Osteoblast (primary cell): ENCODE results near the gene MPIG6B. TPM values are rescaled to one million over a fixed set of nuclear protein-coding genes. Genes with fewer than 3 reads are reported as not detected.

ENCODE experiments used
- DNase-seq: peaks from one replicate; pipeline ENCODE4 v3.0.0; 2011; ENCODE audit warnings: low spot score, mixed read lengths; ENCODE audit not compliant: insufficient read length; ENCODE audit errors: missing footprints
- H2AFZ ChIP-seq: 2 replicates; pipeline ENCODE4 v1.6.0; 2011; ENCODE audit warnings: mild to moderate bottlenecking, low read length
- H3K27ac ChIP-seq: 2 replicates; pipeline ENCODE4 v1.5.1; 2011; ENCODE audit warnings: mild to moderate bottlenecking, low read depth, low read length, moderate library complexity
- H3K27me3 ChIP-seq: 2 replicates; pipeline ENCODE4 v1.6.0; 2012; ENCODE audit warnings: mild to moderate bottlenecking, control low read depth, inconsistent platforms, low read length, moderate library complexity; ENCODE audit not compliant: insufficient read depth
- H3K36me3 ChIP-seq: 2 replicates; pipeline ENCODE4 v1.5.1; 2011; ENCODE audit warnings: mild to moderate bottlenecking, low read length, control low read depth, moderate library complexity; ENCODE audit not compliant: insufficient read depth
- H3K4me1 ChIP-seq: 2 replicates; pipeline ENCODE4 v1.5.1; 2011; ENCODE audit warnings: mild to moderate bottlenecking, low read length, control low read depth, moderate library complexity; ENCODE audit not compliant: insufficient read depth
- H3K4me2 ChIP-seq: 2 replicates; pipeline ENCODE4 v1.6.0; 2011; ENCODE audit warnings: mild to moderate bottlenecking, low read length; ENCODE audit not compliant: insufficient read depth
- H3K4me3 ChIP-seq: fragments of 200-600 bp; sonication (generic); 3 replicates; pipeline ENCODE4 v1.5.1; 2012; ENCODE audit warnings: mild to moderate bottlenecking, low read length, inconsistent platforms; ENCODE audit not compliant: insufficient read depth
- H3K79me2 ChIP-seq: 2 replicates; pipeline ENCODE4 v1.6.0; 2012; ENCODE audit warnings: mild to moderate bottlenecking, low read length, control low read depth, inconsistent platforms; ENCODE audit not compliant: insufficient read depth
- H3K9me3 ChIP-seq: 2 replicates; pipeline ENCODE4 v1.5.1; 2011; ENCODE audit warnings: low read depth, low read length, control low read depth
- H4K20me1 ChIP-seq: 2 replicates; pipeline ENCODE4 v1.6.0; 2012; ENCODE audit warnings: mild to moderate bottlenecking, low read length, control low read depth; ENCODE audit not compliant: insufficient read depth
- total RNA-seq: library from RNA; depleted of rRNA; stranded (reverse); fragments of >200 nt; gene quantifications from 2 replicates; pipeline ENCODE4 v1.2.3, GENCODE V29; 2012
- TF ChIP-seq, protein P1 (sequence below): IDR thresholded peaks from 2 replicates; pipeline ENCODE4 v1.5.1; 2011; ENCODE audit warnings: mild to moderate bottlenecking, low read depth, low read length, moderate library complexity; ENCODE audit errors: extremely low read depth

MPIG6B gene
- total RNA-seq, 1 donor = not detected

DNA sequence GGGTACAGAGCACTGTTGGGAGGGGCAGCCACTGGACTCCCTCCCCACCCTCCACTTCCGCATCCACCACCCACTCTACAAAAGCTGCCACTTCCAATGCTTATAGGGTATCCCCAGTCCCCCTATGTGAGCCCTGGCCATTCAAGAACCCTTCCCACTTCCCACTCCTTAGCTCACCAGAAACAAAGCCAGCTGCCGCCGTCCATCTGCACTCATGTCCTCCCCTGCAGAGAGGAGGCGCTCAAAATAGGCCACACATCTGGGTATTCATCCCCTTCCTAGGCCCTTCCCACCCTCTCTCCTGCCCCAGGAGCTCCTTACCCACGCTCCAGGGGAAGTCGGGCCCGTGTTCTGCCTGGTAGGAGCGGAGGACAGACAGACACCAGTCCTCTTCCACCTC, 35.9 kb upstream of the MPIG6B start:
- H3K9me3 ChIP-seq = no peaks in the 10 kb centered on the region
- H2AFZ ChIP-seq = no peak overlapping the region
- no peak for DNase-seq
- H3K36me3 ChIP-seq = peaks cover 60% of the 10 kb centered on the region
- no peaks in the 10 kb centered on the region for H3K4me1 ChIP-seq
- H3K27ac ChIP-seq = no peak overlapping the region
- H3K4me2 ChIP-seq = no peak overlapping the region
- no peaks in the 10 kb centered on the region for H3K27me3 ChIP-seq
- H4K20me1 ChIP-seq = peaks cover 5% of the 10 kb centered on the region
- no peaks in the 10 kb centered on the region for H3K79me2 ChIP-seq
- TF ChIP-seq, protein P1, sequence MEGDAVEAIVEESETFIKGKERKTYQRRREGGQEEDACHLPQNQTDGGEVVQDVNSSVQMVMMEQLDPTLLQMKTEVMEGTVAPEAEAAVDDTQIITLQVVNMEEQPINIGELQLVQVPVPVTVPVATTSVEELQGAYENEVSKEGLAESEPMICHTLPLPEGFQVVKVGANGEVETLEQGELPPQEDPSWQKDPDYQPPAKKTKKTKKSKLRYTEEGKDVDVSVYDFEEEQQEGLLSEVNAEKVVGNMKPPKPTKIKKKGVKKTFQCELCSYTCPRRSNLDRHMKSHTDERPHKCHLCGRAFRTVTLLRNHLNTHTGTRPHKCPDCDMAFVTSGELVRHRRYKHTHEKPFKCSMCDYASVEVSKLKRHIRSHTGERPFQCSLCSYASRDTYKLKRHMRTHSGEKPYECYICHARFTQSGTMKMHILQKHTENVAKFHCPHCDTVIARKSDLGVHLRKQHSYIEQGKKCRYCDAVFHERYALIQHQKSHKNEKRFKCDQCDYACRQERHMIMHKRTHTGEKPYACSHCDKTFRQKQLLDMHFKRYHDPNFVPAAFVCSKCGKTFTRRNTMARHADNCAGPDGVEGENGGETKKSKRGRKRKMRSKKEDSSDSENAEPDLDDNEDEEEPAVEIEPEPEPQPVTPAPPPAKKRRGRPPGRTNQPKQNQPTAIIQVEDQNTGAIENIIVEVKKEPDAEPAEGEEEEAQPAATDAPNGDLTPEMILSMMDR = no peak
- H3K4me3 ChIP-seq = no peak overlapping the region

DNA sequence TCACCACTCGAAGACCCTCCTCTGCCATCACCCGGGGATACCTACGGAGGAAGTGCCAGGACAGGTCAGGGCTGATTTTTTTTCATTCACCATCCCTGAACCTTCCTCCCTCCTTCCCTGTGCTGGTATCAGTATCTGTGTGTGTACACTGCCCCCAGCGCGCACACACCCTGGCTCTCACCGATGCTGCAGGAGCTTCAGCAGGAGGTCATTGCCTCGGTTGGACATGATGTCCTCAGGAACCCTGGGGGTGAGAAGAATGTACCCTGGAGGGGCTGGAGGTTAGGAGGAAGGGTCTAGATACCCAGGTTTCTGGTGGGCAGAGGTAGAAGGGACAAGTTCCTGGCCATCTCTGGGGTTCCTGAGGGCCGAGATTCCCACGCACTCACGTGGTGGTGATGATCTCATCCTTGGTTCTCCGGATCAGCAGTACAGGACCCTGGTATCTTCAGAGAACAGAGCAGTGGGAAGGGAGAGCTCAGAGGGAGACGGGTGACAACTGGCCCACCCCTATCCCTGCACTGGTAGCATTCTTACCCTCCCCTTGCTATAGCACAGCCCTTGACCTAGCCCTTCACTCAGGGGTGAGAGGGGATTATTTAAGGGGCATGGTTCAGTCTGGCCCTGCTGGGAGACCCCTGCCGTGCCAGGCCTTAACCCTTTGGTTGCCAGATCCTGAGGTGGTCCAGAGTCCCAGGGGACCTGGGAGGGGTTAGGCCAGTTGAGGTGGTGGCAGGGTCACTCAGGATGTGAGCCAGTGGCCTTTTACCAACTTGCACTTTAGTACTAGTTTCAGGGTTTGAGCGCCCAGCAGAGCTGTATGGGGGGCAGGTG, 35.1 kb upstream of the MPIG6B start:
- H3K4me3 ChIP-seq = no peak overlapping the region
- no peak overlapping the region for H3K27ac ChIP-seq
- no peak overlapping the region for H2AFZ ChIP-seq
- no peaks in the 10 kb centered on the region for H3K4me1 ChIP-seq
- H3K27me3 ChIP-seq = no peaks in the 10 kb centered on the region
- DNase-seq = no peak
- H3K9me3 ChIP-seq = no peaks in the 10 kb centered on the region
- TF ChIP-seq, protein P1 = no peak
- no peaks in the 10 kb centered on the region for H3K79me2 ChIP-seq
- no peak overlapping the region for H3K4me2 ChIP-seq
- peaks cover 5% of the 10 kb centered on the region for H4K20me1 ChIP-seq
- peaks cover 66% of the 10 kb centered on the region for H3K36me3 ChIP-seq

DNA sequence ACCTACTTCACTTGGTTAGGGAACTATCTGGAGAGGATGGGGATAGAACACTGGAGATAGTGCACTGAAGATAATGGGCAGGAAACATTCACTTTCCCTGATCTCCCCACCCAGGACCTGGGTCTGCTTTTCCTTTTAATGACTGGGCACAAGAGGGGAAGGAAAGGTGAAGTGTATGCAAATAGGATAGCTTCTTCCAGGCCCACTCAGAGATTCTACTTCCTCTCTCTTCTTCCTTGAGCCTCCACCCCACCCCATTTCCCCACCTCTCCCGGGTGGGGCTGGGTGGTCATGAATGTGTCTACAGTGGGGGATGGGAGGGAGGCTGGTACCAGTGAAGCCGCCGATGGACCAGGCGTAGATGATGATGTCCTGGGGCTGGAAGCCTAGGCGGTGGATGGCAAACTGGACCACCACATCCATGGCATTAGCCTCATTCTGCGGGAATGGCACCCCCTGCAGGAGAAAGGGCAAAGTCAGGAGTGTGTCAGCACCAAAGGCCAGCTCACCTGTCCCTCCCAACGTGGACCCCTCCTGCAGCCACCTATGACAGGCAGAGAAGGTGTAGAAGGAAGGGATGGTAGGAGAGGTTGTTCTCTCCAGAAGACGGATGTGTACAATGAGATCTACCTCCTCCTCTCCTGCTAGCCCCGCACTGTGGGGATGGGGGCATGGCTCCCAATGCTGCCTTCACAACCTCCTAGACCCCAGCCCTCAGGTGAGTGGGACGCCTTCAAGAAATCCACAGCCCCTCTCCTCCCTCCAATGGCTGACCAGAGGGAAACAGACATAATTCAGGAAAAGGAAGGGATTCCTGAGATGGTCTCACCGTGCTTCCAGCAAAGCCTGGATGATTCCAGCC, 33.7 kb upstream of the MPIG6B start:
- H2AFZ ChIP-seq = no peak overlapping the region

More for the DNA sequence above, 33.7 kb upstream of the MPIG6B start:
- Histone ChIP-seq H3K27me3 (no peaks in the 10 kb centered on the region), H4K20me1 (peaks cover 5% of the 10 kb centered on the region), H3K4me3 (no peak overlapping the region), H3K4me1 (no peaks in the 10 kb centered on the region), H3K27ac (no peak overlapping the region), H3K79me2 (no peaks in the 10 kb centered on the region), H3K9me3 (no peaks in the 10 kb centered on the region), H3K4me2 (no peak overlapping the region), H3K36me3 (peaks cover 70% of the 10 kb centered on the region)
- TF ChIP-seq, protein P1 = peak; percentile 50
- DNase-seq = no peak
